GM12878 (cell line): Measurements from ENCODE around the gene GGT6. TPM values are rescaled to one million over a fixed set of nuclear protein-coding genes. Genes with fewer than 3 reads are reported as not detected.

ENCODE experiments used
- ATAC-seq: fragments of 200-7000 bp; cut with Tn5 transposase; 3 replicates; pipeline ENCODE4 v1.9.1; 2020; ENCODE audit warnings: mild to moderate bottlenecking, moderate library complexity
- BruUV-seq: library from RNA; stranded (reverse); fragments of 400-500 nt; replicated peaks from 2 replicates; lab custom pipeline; 2021; lab: Mats Ljungman, UMichigan
- CTCF ChIA-PET: fragments of 300-600 bp; sonication (Branson Sonifier 250); formaldehyde crosslinking; extraction: SDS; loops from one replicate; lab custom pipeline; 2021; ENCODE audit warnings: inconsistent platforms; lab: Yijun Ruan, JAX
- POLR2A ChIA-PET: fragments of 350-600 bp; formaldehyde crosslinking; extraction: SDS; loops from one replicate; lab custom pipeline; 2021; ENCODE audit warnings: inconsistent platforms; lab: Charles Lee
- RAD21 ChIA-PET: fragments of 300-600 bp; sonication (Branson Sonifier 250); formaldehyde crosslinking; loops from one replicate; lab custom pipeline; 2023; ENCODE audit warnings: antibody characterized with exemption; ENCODE audit not compliant: unreplicated experiment; lab: Charles Lee
- SMC1A ChIA-PET: fragments of 300-600 bp; sonication (Branson Sonifier 250); formaldehyde crosslinking; loops from one replicate; lab custom pipeline; 2023; ENCODE audit not compliant: unreplicated experiment, uncharacterized antibody; lab: Charles Lee
- DNase-seq: peaks from one replicate; pipeline ENCODE4 v3.0.0-alpha.2; 2011; ENCODE audit warnings: low read depth, low spot score
- FAIRE-seq: peaks from 3 replicates; lab custom pipeline; 2011; peaks lifted over from hg19 to GRCh38; lab: Jason Lieb, UNC
- H2AFZ ChIP-seq: 2 replicates; pipeline ENCODE4 v1.6.0; 2011; ENCODE audit warnings: low read depth, low read length, control low read depth; ENCODE audit not compliant: control insufficient read depth
- H3K27ac ChIP-seq: 2 replicates; pipeline ENCODE4 v1.5.1; 2011; ENCODE audit warnings: control low read depth; ENCODE audit not compliant: control insufficient read depth, insufficient read depth
- H3K27me3 ChIP-seq, 2 experiments: replicated peaks in 1 of 2; 2 replicates each; pipeline versions ENCODE4 v1.6.0 to v1.6.1; 2011; ENCODE audit warnings: low read length in 1 of 2; ENCODE audit not compliant: control insufficient read depth in 2 of 2, insufficient read depth in 2 of 2
- H3K36me3 ChIP-seq, 2 experiments: 2 replicates each; pipeline ENCODE4 v1.5.1; 2011; ENCODE audit warnings: low read length in 1 of 2; ENCODE audit not compliant: control insufficient read depth in 2 of 2, insufficient read depth in 2 of 2
- H3K4me1 ChIP-seq: 2 replicates; pipeline ENCODE4 v1.6.1; 2011; ENCODE audit warnings: mild to moderate bottlenecking, low read length, moderate library complexity, mixed read lengths; ENCODE audit not compliant: control insufficient read depth, insufficient read depth
- H3K4me2 ChIP-seq: 2 replicates; pipeline ENCODE4 v1.6.0; 2011; ENCODE audit warnings: control low read depth; ENCODE audit not compliant: control insufficient read depth, insufficient read depth
- H3K4me3 ChIP-seq: fragments of 200-600 bp; sonication (generic); 2 replicates; pipeline ENCODE4 v1.5.1; 2016
- H3K79me2 ChIP-seq: 2 replicates; pipeline ENCODE4 v1.6.0; 2011; ENCODE audit warnings: low read length; ENCODE audit not compliant: control insufficient read depth, insufficient read depth
- H3K9ac ChIP-seq: 2 replicates; pipeline ENCODE4 v1.8.0; 2011; ENCODE audit warnings: low read length, control low read depth, mixed read lengths; ENCODE audit not compliant: control insufficient read depth, insufficient read depth
- H3K9me3 ChIP-seq: replicated peaks from 3 replicates; pipeline ENCODE4 v1.5.1; 2011; ENCODE audit warnings: mild to moderate bottlenecking, low read length; ENCODE audit not compliant: control insufficient read depth, insufficient read depth
- H4K20me1 ChIP-seq: 2 replicates; pipeline ENCODE4 v1.6.0; 2011; ENCODE audit not compliant: control insufficient read depth, insufficient read depth
- CHD1 ChIP-seq: IDR thresholded peaks from 2 replicates; pipeline ENCODE4 v1.6.1; 2012; ENCODE audit warnings: low read depth, low read length, improper control_type of control experiment
- CHD2 ChIP-seq: IDR thresholded peaks from 2 replicates; pipeline ENCODE4 v1.6.1; 2011; ENCODE audit warnings: low read depth, low read length, improper control_type of control experiment, borderline replicate concordance
- CHD4 ChIP-seq: fragments of 200-600 bp; sonication (generic); IDR thresholded peaks from 2 replicates; pipeline ENCODE4 v1.6.1; 2016; ENCODE audit warnings: mild to moderate bottlenecking
- ETV6 ChIP-seq, 2 experiments: fragments of 450-650 bp in 1 of 2; IDR thresholded peaks in 1 of 2; conservative IDR thresholded peaks in 1 of 2; 2 replicates each; pipeline ENCODE4 v1.6.1; 2014; ENCODE audit warnings: antibody characterized with exemption in 1 of 2, borderline replicate concordance in 1 of 2, low read depth in 1 of 2, mild to moderate bottlenecking in 1 of 2, moderate library complexity in 1 of 2
- IRF5 ChIP-seq: fragments of 450-650 bp; IDR thresholded peaks from 2 replicates; pipeline ENCODE4 v1.6.1; 2017; ENCODE audit warnings: borderline replicate concordance
- NFYA ChIP-seq: IDR thresholded peaks from 2 replicates; pipeline ENCODE4 v1.6.1; 2011; ENCODE audit warnings: low read depth, mild to moderate bottlenecking, low read length, improper control_type of control experiment, borderline replicate concordance
- PAX5 ChIP-seq: IDR thresholded peaks from 2 replicates; pipeline ENCODE4 v1.6.1; 2011; ENCODE audit warnings: low read depth, low read length, borderline replicate concordance
- PBX3 ChIP-seq: IDR thresholded peaks from 2 replicates; pipeline ENCODE4 v1.6.1; 2011; ENCODE audit warnings: mild to moderate bottlenecking, low read depth, low read length, moderate library complexity; ENCODE audit not compliant: insufficient replicate concordance
- RUNX3 ChIP-seq: IDR thresholded peaks from 2 replicates; pipeline ENCODE4 v1.6.1; 2012; ENCODE audit warnings: low read length, inconsistent platforms
- SMAD5 ChIP-seq: IDR thresholded peaks from 2 replicates; pipeline ENCODE4 v1.6.1; 2016; ENCODE audit warnings: antibody characterized with exemption, low read depth
- SRF ChIP-seq, 2 experiments: IDR thresholded peaks; 2 replicates each; pipeline ENCODE4 v1.6.1; 2011; ENCODE audit warnings: low read depth in 2 of 2, low read length in 2 of 2, mild to moderate bottlenecking in 1 of 2, moderate library complexity in 1 of 2
- ZNF217 ChIP-seq: fragments of 450-650 bp; IDR thresholded peaks from 2 replicates; pipeline ENCODE4 v1.6.1; 2017; ENCODE audit warnings: antibody characterized with exemption, mild to moderate bottlenecking
- WGBS: methylation state at CpG from one replicate; pipeline ENCODE4 v1.1.6; 2016; ENCODE audit warnings: low lambda C conversion rate; ENCODE audit not compliant: insufficient replicate concordance, insufficient coverage; ENCODE audit errors: missing lambda C conversion rate; 5-methylcytosine and 5-hydroxymethylcytosine counted together
- in situ Hi-C: fragments of 300-500 bp; cut with MboI; formaldehyde crosslinking; loops from 9 replicates; pipeline ENCODE4 v1.14.3; 2018; ENCODE audit warnings: mixed read lengths
- intact Hi-C: fragments of 100-400 bp; cut with micrococcal nuclease; formaldehyde crosslinking; loops from one replicate; pipeline ENCODE4 v1.14.2; 2022; ENCODE audit not compliant: unreplicated experiment
- polyA plus RNA-seq, 11 experiments: library from polyadenylated mRNA; depleted of rRNA in 4 of 11; unstranded in 6 of 11; stranded (reverse) in 5 of 11; fragments of >200 nt; fragmentation: Nextera tagmentation in 4 of 11; fragmentation: Illumina TruSeq in 1 of 11; extraction: Ambion mirVana in 4 of 11; extraction: Trizol in 1 of 11; gene quantifications; 1 replicate in 1 of 11; 2 replicates in 10 of 11; pipeline versions ENCODE4 v1.2.1 to v1.2.3, GENCODE V29; 2011 to 2016; ENCODE audit warnings: inconsistent platforms in 2 of 11, missing spikeins in 2 of 11, low read depth in 1 of 11
- total RNA-seq, 4 experiments: library from RNA; depleted of rRNA in 3 of 4; stranded (reverse); fragments of >200 nt in 3 of 4; fragmentation: Illumina TruSeq in 1 of 4; extraction: Trizol in 1 of 4; gene quantifications; 2 replicates each; pipeline versions ENCODE4 v1.2.1 to v1.2.3, GENCODE V29; 2013 to 2021

Gene GGT6
- total and polyA plus RNA-seq, 10 of the 15 experiments (the other 5 are each of a cell fraction or from before 2014, with no cell fraction given), result 0.01 to 0.26 (median 0.13) TPM; not detected in 5

- ChIA-PET CTCF (interaction anchor here (0.6 kb wide), 1 partner anchor 11 kb away, joined by 3 read pairs; no protein-coding TSS in a partner anchor), POLR2A (no interaction called here), SMC1A (no interaction called here), RAD21 (no interaction called here)
- no peak overlapping the region for H3K4me3 ChIP-seq
- FAIRE-seq (no peak), ATAC-seq (no peak), DNase-seq (no peak)
- no peaks in the 10 kb centered on the region for H3K79me2 ChIP-seq
- H3K27me3 ChIP-seq, result peaks cover 8% of the 10 kb centered on the region in 2 experiments; a peak in 3 of 4 replicates
- no TSS peak for BruUV-seq
- H3K4me1 ChIP-seq, result no peaks in the 10 kb centered on the region
- no peak for TF ChIP-seq SRF (IDR thresholded peaks at IDR 0.05; ENCODE audit: low read depth in 2 of 2, low read length in 2 of 2)
- no peak for TF ChIP-seq CHD1
- TF ChIP-seq ZNF217, result no peak
- no peak for TF ChIP-seq PBX3
- TF ChIP-seq CHD2, result no peak
- no peak for TF ChIP-seq RUNX3
- no peak for TF ChIP-seq IRF5
- TF ChIP-seq ETV6 (conservative IDR thresholded peaks at IDR 0.05 in 1 of 2, IDR thresholded peaks at IDR 0.05 in 1 of 2; ENCODE audit: borderline replicate concordance in 1 of 2, low read depth in 1 of 2), result no peak
- no peak for TF ChIP-seq NFYA
- TF ChIP-seq PAX5, result no peak
- no peak for TF ChIP-seq CHD4
- TF ChIP-seq SMAD5, result no peak
- H3K4me2 ChIP-seq, result no peak overlapping the region
- no peaks in the 10 kb centered on the region; the same call in 2 of the 3 replicates for H3K9me3 ChIP-seq
- H3K27ac ChIP-seq, result no peak overlapping the region
- H4K20me1 ChIP-seq, result no peaks in the 10 kb centered on the region; the same call in none of the 2 replicates
- H2AFZ ChIP-seq, result no peak overlapping the region
- H3K36me3 ChIP-seq, result no peaks in the 10 kb centered on the region
- intact Hi-C loops, result no loop called here
- H3K9ac ChIP-seq, result no peak overlapping the region
- in situ Hi-C loops, result no loop called here
- 35% methylated on average over 3 of the region's 3 CpGs for WGBS
These were observed 22.8 kb upstream of the GGT6 start for GRCh38 chr17:4583206-4583605.
